K562 (cell line): Measurements from ENCODE around the gene FETUB. TPM values are rescaled to one million over a fixed set of nuclear protein-coding genes. Genes with fewer than 3 reads are reported as not detected.
"Not testable (repeated sequence)": the region's sequence is repeated elsewhere in the genome, so short reads cannot be mapped to it uniquely, and the experiment has no call there.

Experiments used
- ATAC-seq: fragments of 200-7000 bp; cut with Tn5 transposase; 3 replicates; pipeline ENCODE4 v1.9.1; 2020; ENCODE audit warnings: moderate library complexity
- BruUV-seq: library from RNA; stranded (reverse); fragments of 400-500 nt; replicated peaks from 2 replicates; lab custom pipeline; 2021; lab: Mats Ljungman, UMichigan
- CTCF ChIA-PET: fragments of 300-600 bp; formaldehyde crosslinking; extraction: SDS; loops from one replicate; lab custom pipeline; 2021; ENCODE audit warnings: low intra/inter-chr PET ratio; lab: Yijun Ruan, JAX
- POLR2A ChIA-PET: fragments of 300-600, 350-650 bp; sonication (Branson Sonifier 250); formaldehyde crosslinking; extraction: SDS; loops from one replicate; lab custom pipeline; 2021; ENCODE audit warnings: antibody characterized with exemption, inconsistent platforms; lab: Yijun Ruan, JAX
- DNase-seq, 4 experiments: peaks; one replicate each; pipeline versions ENCODE4 v3.0.0 to v3.0.0-alpha.2; 2011 to 2018; ENCODE audit warnings: low spot score in 3 of 4, mixed read lengths in 3 of 4; ENCODE audit errors: extremely low read depth in 1 of 4
- FAIRE-seq: peaks from 2 replicates; lab custom pipeline; 2011; peaks lifted over from hg19 to GRCh38; lab: Jason Lieb, UNC
- H2AFZ ChIP-seq: 2 replicates; pipeline ENCODE4 v1.6.0; 2011; ENCODE audit warnings: low read depth, low read length, control low read depth, inconsistent platforms
- H3K27ac ChIP-seq: fragments of 200-600 bp; 3 replicates; pipeline ENCODE4 v1.8.0; 2011; ENCODE audit warnings: low read depth, mild to moderate bottlenecking, control low read depth, inconsistent platforms, low read length, moderate library complexity, mixed read lengths; ENCODE audit errors: extremely low read depth
- H3K27me3 ChIP-seq, 2 experiments: fragments of 300-600 bp in 1 of 2; 2 replicates in 1 of 2; 3 replicates in 1 of 2; pipeline versions ENCODE4 v1.6.0 to v1.8.0; 2011; ENCODE audit warnings: inconsistent platforms in 2 of 2, low read length in 2 of 2, mild to moderate bottlenecking in 1 of 2, mixed read lengths in 1 of 2, moderate library complexity in 1 of 2; ENCODE audit not compliant: control insufficient read depth in 2 of 2, insufficient read depth in 2 of 2
- H3K36me3 ChIP-seq: fragments of 300-600 bp; 3 replicates; pipeline ENCODE4 v1.8.0; 2011; ENCODE audit warnings: mild to moderate bottlenecking, low read length, inconsistent platforms; ENCODE audit not compliant: control insufficient read depth, insufficient read depth
- H3K4me1 ChIP-seq, 2 experiments: fragments of 200-600 bp in 1 of 2; replicated peaks in 1 of 2; 2 replicates in 1 of 2; 3 replicates in 1 of 2; pipeline versions ENCODE4 v1.5.1 to v1.8.0; 2011; ENCODE audit warnings: inconsistent platforms in 2 of 2, low read length in 2 of 2, mild to moderate bottlenecking in 1 of 2, mixed read lengths in 1 of 2, moderate library complexity in 1 of 2; ENCODE audit not compliant: control insufficient read depth in 2 of 2, insufficient read depth in 2 of 2
- H3K4me2 ChIP-seq: 2 replicates; pipeline ENCODE4 v1.6.1; 2011; ENCODE audit warnings: low read length, control low read depth, inconsistent platforms, mixed read lengths; ENCODE audit not compliant: insufficient read depth
- H3K4me3 ChIP-seq: fragments of 200-600 bp; sonication (generic), shearing (Covaris generic); 2 replicates; pipeline ENCODE4 v1.5.1; 2016; ENCODE audit warnings: control low read depth, inconsistent platforms
- H3K79me2 ChIP-seq: fragments of 200-600 bp; 3 replicates; pipeline ENCODE4 v1.8.0; 2011; ENCODE audit warnings: low read length, inconsistent platforms; ENCODE audit not compliant: control insufficient read depth, insufficient read depth
- H3K9ac ChIP-seq, 2 experiments: 2 replicates each; pipeline versions ENCODE4 v1.6.0 to v1.6.1; 2011; ENCODE audit warnings: low read depth in 2 of 2, low read length in 2 of 2, control low read depth in 1 of 2, inconsistent platforms in 1 of 2, mild to moderate bottlenecking in 1 of 2, mixed read lengths in 1 of 2; ENCODE audit not compliant: insufficient read depth in 1 of 2
- H3K9me1 ChIP-seq: one replicate; pipeline ENCODE4 v1.6.0; 2011; ENCODE audit warnings: inconsistent platforms, mild to moderate bottlenecking, low read length, moderate library complexity; ENCODE audit not compliant: control insufficient read depth, insufficient read depth
- H3K9me3 ChIP-seq: replicated peaks from 2 replicates; pipeline ENCODE4 v1.5.1; 2011; ENCODE audit warnings: low read depth, low read length, inconsistent platforms; ENCODE audit not compliant: control insufficient read depth, insufficient read depth
- H4K20me1 ChIP-seq: replicated peaks from 2 replicates; pipeline ENCODE4 v1.6.1; 2011; ENCODE audit warnings: low read length, inconsistent platforms, mixed read lengths; ENCODE audit not compliant: control insufficient read depth, insufficient read depth
- BMI1 ChIP-seq: fragments of 150-350 bp; IDR thresholded peaks from 2 replicates; pipeline ENCODE4 v1.6.1; 2014; ENCODE audit warnings: low read length
- GABPB1 ChIP-seq: sonication (generic); formaldehyde crosslinking; IDR thresholded peaks from 2 replicates; pipeline ENCODE4 v1.8.0; 2022; ENCODE audit warnings: mild to moderate bottlenecking, missing genetic modification reagents
- GMEB1 ChIP-seq: fragments of 250-450 bp; sonication (Bioruptor Pico); IDR thresholded peaks from 2 replicates; pipeline ENCODE4 v1.4.0; 2020; ENCODE audit warnings: mild to moderate bottlenecking
- HDAC3 ChIP-seq: fragments of 450-650 bp; IDR thresholded peaks from 2 replicates; pipeline ENCODE4 v1.6.1; 2018; ENCODE audit warnings: borderline replicate concordance, mild to moderate bottlenecking, moderate library complexity; ENCODE audit not compliant: partially characterized antibody
- HLTF ChIP-seq: fragments of 450-650 bp; IDR thresholded peaks from 2 replicates; pipeline ENCODE4 v1.6.1; 2016
- NFIC ChIP-seq: fragments of 450-650 bp; IDR thresholded peaks from 2 replicates; pipeline ENCODE4 v1.6.1; 2017; ENCODE audit warnings: mild to moderate bottlenecking, inconsistent platforms
- RBM14 ChIP-seq: fragments of 200-400 bp; formaldehyde crosslinking; IDR thresholded peaks from 2 replicates; pipeline ENCODE4 v1.6.1; 2018; ENCODE audit warnings: low read depth, mild to moderate bottlenecking, low read length, moderate library complexity, borderline replicate concordance; ENCODE audit not compliant: insufficient read depth
- RBM39 ChIP-seq: fragments of 200-400 bp; formaldehyde crosslinking; optimal IDR thresholded peaks from 2 replicates; pipeline ENCODE3; 2018; ENCODE audit warnings: low read depth, low read length
- SRSF9 ChIP-seq: fragments of 200-400 bp; formaldehyde crosslinking; IDR thresholded peaks from 2 replicates; pipeline ENCODE4 v1.6.1; 2017; ENCODE audit warnings: low read depth, low read length, borderline replicate concordance
- SUPT5H ChIP-seq: fragments of 450-650 bp; IDR thresholded peaks from 2 replicates; pipeline ENCODE4 v1.6.1; 2016
- TFAM ChIP-seq: fragments of 250-450 bp; sonication (Bioruptor Pico); conservative IDR thresholded peaks from 2 replicates; pipeline ENCODE4 v1.5.0; 2021; ENCODE audit warnings: mild to moderate bottlenecking, moderate library complexity
- ZNF165 ChIP-seq: fragments of 250-450 bp; sonication (Bioruptor Pico); IDR thresholded peaks from 2 replicates; pipeline ENCODE4 v1.4.0; 2020; ENCODE audit warnings: borderline replicate concordance
- ZNF217 ChIP-seq: sonication (generic); formaldehyde crosslinking; IDR thresholded peaks from 2 replicates; pipeline ENCODE4 v1.8.0; 2022; ENCODE audit warnings: mild to moderate bottlenecking, missing genetic modification reagents
- ZNF224 ChIP-seq: sonication (generic); formaldehyde crosslinking; IDR thresholded peaks from 2 replicates; pipeline ENCODE4 v1.8.0; 2022; ENCODE audit warnings: mild to moderate bottlenecking, missing genetic modification reagents
- ZNF3 ChIP-seq: fragments of 250-450 bp; sonication (Bioruptor Pico); IDR thresholded peaks from 2 replicates; pipeline ENCODE4 v1.5.0; 2021; ENCODE audit warnings: mild to moderate bottlenecking, moderate library complexity
- WGBS: fragments of 100-300 bp; shearing (Covaris generic); methylation state at CpG from one replicate; pipeline ENCODE4 v1.1.6; 2016; ENCODE audit warnings: low coverage, mixed read lengths; ENCODE audit not compliant: insufficient coverage; ENCODE audit errors: missing lambda C conversion rate; 5-methylcytosine and 5-hydroxymethylcytosine counted together
- in situ Hi-C: fragments of 300-500 bp; cut with MboI; formaldehyde crosslinking; loops from 4 replicates; pipeline ENCODE4 v1.15.0; 2018; ENCODE audit warnings: inconsistent platforms, mixed read lengths
- intact Hi-C: fragments of 100-400 bp; cut with micrococcal nuclease; formaldehyde crosslinking; loops from 2 replicates; pipeline ENCODE4 v1.14.2; 2022
- polyA plus RNA-seq, 8 experiments: library from polyadenylated mRNA; depleted of rRNA in 4 of 8; stranded (reverse) in 5 of 8; unstranded in 3 of 8; fragments of >200 nt; fragmentation: Nextera tagmentation in 2 of 8; fragmentation: Illumina TruSeq in 1 of 8; extraction: Ambion mirVana in 2 of 8; extraction: Trizol in 1 of 8; gene quantifications; 2 replicates each; pipeline versions ENCODE4 v1.2.1 to v1.2.3, GENCODE V29; 2011 to 2014; ENCODE audit warnings: inconsistent platforms in 1 of 8, missing spikeins in 1 of 8
- total RNA-seq, 7 experiments: library from RNA; depleted of rRNA in 6 of 7; stranded (reverse); fragments of >200 nt in 6 of 7; fragmentation: Illumina TruSeq in 2 of 7; extraction: Trizol in 2 of 7; gene quantifications; 2 replicates each; pipeline versions ENCODE4 v1.2.1 to v1.2.3, GENCODE V29; 2011 to 2021; ENCODE audit warnings: low replicate concordance in 1 of 7
- TF ChIP-seq, protein P1 (sequence below): fragments of 250-450 bp; sonication (Bioruptor Pico); IDR thresholded peaks from 2 replicates; pipeline ENCODE4 v1.4.0; 2020

The FETUB gene
- total and polyA plus RNA-seq, 9 of the 15 experiments (the other 6 are each of a cell fraction or from before 2014, with no cell fraction given) = not detected

- H2AFZ ChIP-seq, H3K9me3 ChIP-seq, DNase-seq, intact Hi-C loops, H3K4me2 ChIP-seq, H3K9ac ChIP-seq, ATAC-seq, POLR2A ChIA-PET, H3K79me2 ChIP-seq, in situ Hi-C loops, CTCF ChIA-PET, H4K20me1 ChIP-seq, H3K36me3 ChIP-seq, H3K27ac ChIP-seq, H3K4me1 ChIP-seq, BruUV-seq, H3K9me1 ChIP-seq, H3K4me3 ChIP-seq: not testable (repeated sequence)
- H3K27me3 ChIP-seq = peaks cover 0 to 22% of the 10 kb centered on the region in 2 experiments; a peak in 2 of 5 replicates
- peak; percentile 11 for FAIRE-seq
- 23% methylated on average over 5 of the region's 5 CpGs for WGBS
These were observed 6.0 kb upstream of the FETUB start for GRCh38 chr3:186634207-186634606.

DNA sequence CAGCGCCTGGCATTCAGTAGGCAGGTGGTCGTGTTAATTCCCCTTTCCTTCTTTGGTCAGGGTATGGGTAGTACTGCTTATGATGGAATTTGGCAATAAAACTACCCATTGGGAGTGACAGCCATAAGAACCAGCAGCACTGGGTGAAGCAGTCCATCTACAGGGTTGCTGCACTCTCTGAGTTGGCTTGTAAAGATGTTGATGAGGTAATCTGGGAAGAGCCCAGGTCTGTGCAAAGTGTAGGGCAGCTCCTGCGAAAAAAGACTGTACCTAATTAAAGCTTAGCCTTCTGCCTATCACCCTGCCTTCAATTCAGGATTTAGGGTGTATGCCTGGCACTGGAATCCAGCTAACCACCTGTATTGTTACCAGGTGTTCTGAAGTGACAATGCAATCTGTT lies 4.7 kb upstream of the FETUB start:
- H3K4me3 ChIP-seq = no peak overlapping the region
- FAIRE-seq (no peak), ATAC-seq (no peak), DNase-seq (no peak)
- in situ Hi-C loops = no loop called here
- BruUV-seq = no TSS peak
- H3K27me3 ChIP-seq = peaks cover 0 to 26% of the 10 kb centered on the region in 2 experiments; a peak in 2 of 5 replicates
- intact Hi-C loops = no loop called here
- WGBS = 0% methylated on average over 3 of the region's 3 CpGs
- H3K36me3 ChIP-seq = no peaks in the 10 kb centered on the region
- H2AFZ ChIP-seq = no peak overlapping the region
- H3K27ac ChIP-seq = no peak overlapping the region
- no peak overlapping the region for H3K9ac ChIP-seq
- ChIA-PET CTCF (no interaction called here), POLR2A (no interaction called here)
- H3K9me3 ChIP-seq = no peaks in the 10 kb centered on the region
- H3K4me2 ChIP-seq = no peak overlapping the region
- H3K79me2 ChIP-seq = no peaks in the 10 kb centered on the region
- no peaks in the 10 kb centered on the region for H3K4me1 ChIP-seq
- no peaks in the 10 kb centered on the region for H4K20me1 ChIP-seq
- H3K9me1 ChIP-seq = no peaks in the 10 kb centered on the region
- TF ChIP-seq HLTF = no peak
- TF ChIP-seq, protein P1, sequence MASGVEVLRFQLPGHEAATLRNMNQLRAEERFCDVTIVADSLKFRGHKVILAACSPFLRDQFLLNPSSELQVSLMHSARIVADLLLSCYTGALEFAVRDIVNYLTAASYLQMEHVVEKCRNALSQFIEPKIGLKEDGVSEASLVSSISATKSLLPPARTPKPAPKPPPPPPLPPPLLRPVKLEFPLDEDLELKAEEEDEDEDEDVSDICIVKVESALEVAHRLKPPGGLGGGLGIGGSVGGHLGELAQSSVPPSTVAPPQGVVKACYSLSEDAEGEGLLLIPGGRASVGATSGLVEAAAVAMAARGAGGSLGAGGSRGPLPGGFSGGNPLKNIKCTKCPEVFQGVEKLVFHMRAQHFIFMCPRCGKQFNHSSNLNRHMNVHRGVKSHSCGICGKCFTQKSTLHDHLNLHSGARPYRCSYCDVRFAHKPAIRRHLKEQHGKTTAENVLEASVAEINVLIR (CRISPR knock-in tag) = no peak
- TF ChIP-seq NFIC = no peak
- TF ChIP-seq RBM39 = no peak
- TF ChIP-seq GMEB1 = no peak
- no peak for TF ChIP-seq ZNF165 (CRISPR knock-in tag)
- no peak for TF ChIP-seq ZNF217
- no peak for TF ChIP-seq SUPT5H
- TF ChIP-seq SRSF9 = no peak
- no peak for TF ChIP-seq GABPB1 (CRISPR knock-in tag)
- no peak for TF ChIP-seq ZNF224 (CRISPR knock-in tag)
- no peak for TF ChIP-seq RBM14
- TF ChIP-seq ZNF3 (CRISPR knock-in tag) = no peak
- no peak for TF ChIP-seq BMI1
- TF ChIP-seq HDAC3 = no peak
- TF ChIP-seq TFAM (CRISPR knock-in tag) = no peak
